SK-N-MC (cell line): ENCODE results near the gene CCN5.

ENCODE experiments used
- EZH2 ChIP-seq: fragments of 200-600 bp; sonication (generic); IDR thresholded peaks from one replicate; pipeline ENCODE4 v1.6.1; 2017; ENCODE audit warnings: antibody characterized with exemption
- FOXP2 ChIP-seq: optimal IDR thresholded peaks from 2 replicates; pipeline ENCODE3; 2011; ENCODE audit warnings: mild to moderate bottlenecking, moderate library complexity; ENCODE audit not compliant: insufficient read depth; ENCODE audit errors: extremely low read length, control extremely low read depth
- POLR2AphosphoS5 ChIP-seq: IDR thresholded peaks from 2 replicates; pipeline ENCODE4 v1.6.1; 2012; ENCODE audit warnings: mild to moderate bottlenecking, low read depth, low read length, borderline replicate concordance

GRCh38 chr20:44728801-44729443 is 13.8 kb downstream of the CCN5 start:
- no peak for TF ChIP-seq POLR2AphosphoS5
- TF ChIP-seq EZH2, result no peak
- TF ChIP-seq FOXP2, result no peak
